Epithelial cell of esophagus (primary cell): ENCODE results near the gene ORAI2.

ENCODE experiments used
- DNase-seq: peaks from one replicate; pipeline ENCODE4 v3.0.0; 2010; ENCODE audit warnings: low read depth
- H3K4me3 ChIP-seq: 2 replicates; pipeline ENCODE4 v1.5.1; 2011; ENCODE audit warnings: mild to moderate bottlenecking, low read length, control low read depth
- CTCF ChIP-seq: IDR thresholded peaks from 2 replicates; pipeline ENCODE4 v1.5.1; 2011; ENCODE audit warnings: low read depth, mild to moderate bottlenecking, low read length, control low read depth, inconsistent platforms; ENCODE audit not compliant: insufficient read depth; ENCODE audit errors: missing control alignments

Gene ORAI2

GRCh38 chr7:102464577-102465280, 31.4 kb downstream of the ORAI2 start, which contains the start of the genes ALKBH4 and LRWD1:
Gene ALKBH4, minus strand, starts transcription at chr7:102464863. Its CDS starts 27 bp downstream, at chr7:102464836.
Gene LRWD1, plus strand, starts transcription at chr7:102464984. Its CDS starts 97 bp downstream, at chr7:102465081.
- DNase-seq = peak; percentile 91
- no peak for TF ChIP-seq CTCF

GRCh38 chr7:102466097-102466496, 32.7 kb downstream of the ORAI2 start:
- H3K4me3 ChIP-seq = no peak overlapping the region
- no peak for TF ChIP-seq CTCF
- DNase-seq = no peak

More at GRCh38 chr7:102464577-102465280, 31.4 kb downstream of the ORAI2 start, which contains the start of the genes ALKBH4 and LRWD1:
- peak within 1 kb of the TSS; percentile 100 for H3K4me3 ChIP-seq

- TF ChIP-seq CTCF = no peak
- H3K4me3 ChIP-seq = no peak overlapping the region
- DNase-seq = no peak
Observed at GRCh38 chr7:102467581-102468477, 34.5 kb downstream of the ORAI2 start.

GRCh38 chr7:102468478-102469350, 35.3 kb downstream of the ORAI2 start:
- H3K4me3 ChIP-seq = no peak overlapping the region
- TF ChIP-seq CTCF = no peak
- DNase-seq = no peak

GRCh38 chr7:102469351-102469971, 36.1 kb downstream of the ORAI2 start:
- DNase-seq = no peak
- no peak for TF ChIP-seq CTCF
- no peak overlapping the region for H3K4me3 ChIP-seq
